Measurements from ENCODE around the gene ANHX. TPM values are rescaled to one million over a fixed set of nuclear protein-coding genes. Genes with fewer than 3 reads are reported as not detected.

Gene ANHX
- total RNA-seq, 1 donor from 2014 or later = not detected

- Histone ChIP-seq H3K4me1 (no peaks in the 10 kb centered on the region), H3K4me3 (no peak overlapping the region), H3K9me3 (replicated peaks) (peaks cover 95% of the 10 kb centered on the region), H3K36me3 (peaks cover 95% of the 10 kb centered on the region), H3K27me3 (ENCODE audit: low read depth) (no peaks in the 10 kb centered on the region), H3K27ac (replicated peaks) (no peak overlapping the region)
- intact Hi-C loops (cut with micrococcal nuclease) = no loop called here
- DNase-seq = no peak
- TF ChIP-seq, protein P1, sequence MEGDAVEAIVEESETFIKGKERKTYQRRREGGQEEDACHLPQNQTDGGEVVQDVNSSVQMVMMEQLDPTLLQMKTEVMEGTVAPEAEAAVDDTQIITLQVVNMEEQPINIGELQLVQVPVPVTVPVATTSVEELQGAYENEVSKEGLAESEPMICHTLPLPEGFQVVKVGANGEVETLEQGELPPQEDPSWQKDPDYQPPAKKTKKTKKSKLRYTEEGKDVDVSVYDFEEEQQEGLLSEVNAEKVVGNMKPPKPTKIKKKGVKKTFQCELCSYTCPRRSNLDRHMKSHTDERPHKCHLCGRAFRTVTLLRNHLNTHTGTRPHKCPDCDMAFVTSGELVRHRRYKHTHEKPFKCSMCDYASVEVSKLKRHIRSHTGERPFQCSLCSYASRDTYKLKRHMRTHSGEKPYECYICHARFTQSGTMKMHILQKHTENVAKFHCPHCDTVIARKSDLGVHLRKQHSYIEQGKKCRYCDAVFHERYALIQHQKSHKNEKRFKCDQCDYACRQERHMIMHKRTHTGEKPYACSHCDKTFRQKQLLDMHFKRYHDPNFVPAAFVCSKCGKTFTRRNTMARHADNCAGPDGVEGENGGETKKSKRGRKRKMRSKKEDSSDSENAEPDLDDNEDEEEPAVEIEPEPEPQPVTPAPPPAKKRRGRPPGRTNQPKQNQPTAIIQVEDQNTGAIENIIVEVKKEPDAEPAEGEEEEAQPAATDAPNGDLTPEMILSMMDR (IDR thresholded peaks at IDR 0.05; ENCODE audit: borderline replicate concordance) = no peak
These were observed 32.1 kb downstream of the ANHX start for GRCh38 chr12:133203344-133204263.

- Histone ChIP-seq H3K4me1 (no peaks in the 10 kb centered on the region), H3K36me3 (peaks cover 88% of the 10 kb centered on the region), H3K27ac (replicated peaks) (no peak overlapping the region), H3K4me3 (no peak overlapping the region), H3K9me3 (replicated peaks) (peaks cover 89% of the 10 kb centered on the region), H3K27me3 (ENCODE audit: low read depth) (no peaks in the 10 kb centered on the region)
- TF ChIP-seq, protein P1 (IDR thresholded peaks at IDR 0.05; ENCODE audit: borderline replicate concordance) = no peak
- intact Hi-C loops (cut with micrococcal nuclease) = no loop called here
- DNase-seq = no peak
These were observed 33.0 kb downstream of the ANHX start for GRCh38 chr12:133202493-133203343.

- H3K27me3 ChIP-seq (ENCODE audit: low read depth) = no peaks in the 10 kb centered on the region
- no peaks in the 10 kb centered on the region for H3K4me1 ChIP-seq
- no peak for DNase-seq
- H3K4me3 ChIP-seq = no peak overlapping the region
- H3K9me3 ChIP-seq (replicated peaks) = peaks cover 83% of the 10 kb centered on the region
- H3K27ac ChIP-seq (replicated peaks) = no peak overlapping the region
- TF ChIP-seq, protein P1 (IDR thresholded peaks at IDR 0.05; ENCODE audit: borderline replicate concordance) = no peak
- intact Hi-C loops (cut with micrococcal nuclease) = no loop called here
- H3K36me3 ChIP-seq = peaks cover 84% of the 10 kb centered on the region
These were observed 33.8 kb downstream of the ANHX start for GRCh38 chr12:133201888-133202287.

DNA sequence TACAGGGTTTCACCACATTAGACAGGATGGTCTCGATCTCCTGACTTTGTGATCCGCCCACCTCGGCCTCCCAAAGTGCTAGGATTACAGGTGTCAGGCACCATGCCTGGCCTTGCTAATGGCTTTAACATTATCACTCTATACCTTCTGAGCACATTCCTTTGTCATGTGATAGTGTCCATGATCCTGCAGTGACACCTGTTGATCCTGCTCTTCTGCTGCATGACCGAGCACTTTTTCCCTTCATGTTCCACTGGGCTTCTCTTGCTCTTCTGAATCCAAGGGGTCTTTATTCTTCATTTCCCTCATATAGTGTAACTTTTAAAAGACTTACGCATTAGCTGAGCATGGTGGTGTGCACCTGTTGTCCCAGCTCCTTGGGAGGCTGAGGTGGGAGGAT lies 42.8 kb downstream of the ANHX start:
- Histone ChIP-seq H3K4me1 (no peaks in the 10 kb centered on the region), H3K36me3 (peaks cover 95% of the 10 kb centered on the region), H3K27ac (replicated peaks) (no peak overlapping the region), H3K9me3 (replicated peaks) (peaks cover 92% of the 10 kb centered on the region), H3K27me3 (ENCODE audit: low read depth) (no peaks in the 10 kb centered on the region), H3K4me3 (no peak overlapping the region)
- intact Hi-C loops (cut with micrococcal nuclease) = no loop called here
- TF ChIP-seq, protein P1 (IDR thresholded peaks at IDR 0.05; ENCODE audit: borderline replicate concordance) = no peak
- DNase-seq = no peak

DNA sequence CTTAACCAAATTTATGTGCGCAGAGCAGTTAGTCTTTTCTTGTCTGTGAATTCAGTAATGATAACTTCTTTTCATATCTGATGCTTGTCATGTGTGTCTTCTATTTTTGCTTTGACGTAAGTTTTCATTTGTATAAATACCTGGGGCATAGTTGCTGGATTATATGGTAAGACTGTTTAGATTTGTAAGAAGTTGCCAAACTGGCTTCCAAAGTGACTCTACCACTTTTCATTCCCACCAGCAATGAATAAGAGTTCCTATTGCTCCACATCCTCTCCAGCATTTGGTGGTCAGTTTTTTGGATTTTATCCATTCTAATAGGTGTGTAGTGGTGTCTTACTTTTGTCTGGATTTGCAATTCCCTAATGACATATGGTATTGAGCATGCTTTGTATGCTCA lies 45.5 kb downstream of the ANHX start:
- TF ChIP-seq, protein P1 (IDR thresholded peaks at IDR 0.05; ENCODE audit: borderline replicate concordance) = no peak
- no peak for DNase-seq
- intact Hi-C loops (cut with micrococcal nuclease) = no loop called here
- no peak overlapping the region for H3K27ac ChIP-seq (replicated peaks)
- H3K4me3 ChIP-seq = no peak overlapping the region
- no peaks in the 10 kb centered on the region for H3K4me1 ChIP-seq
- H3K27me3 ChIP-seq (ENCODE audit: low read depth) = no peaks in the 10 kb centered on the region
- H3K36me3 ChIP-seq = peaks cover 100% of the 10 kb centered on the region
- peaks cover 100% of the 10 kb centered on the region for H3K9me3 ChIP-seq (replicated peaks)
